HG03159 (cell line): Measurements from ENCODE around the gene P4HA3.

ENCODE experiments used
- ATAC-seq: cut with Tn5 transposase; IDR thresholded peaks from one replicate; pipeline ENCODE4 v1.9.1; 2021; ENCODE audit warnings: mild to moderate bottlenecking, moderate library complexity; ENCODE audit not compliant: unreplicated experiment

P4HA3 gene

GRCh38 chr11:74268456-74268855, 43.0 kb downstream of the P4HA3 start:
- ATAC-seq = no peak

- no peak for ATAC-seq
Measured at GRCh38 chr11:74267014-74267413, 44.4 kb downstream of the P4HA3 start.

GRCh38 chr11:74265256-74265655, 46.2 kb downstream of the P4HA3 start:
- ATAC-seq = no peak

GRCh38 chr11:74262725-74263124, 48.7 kb downstream of the P4HA3 start:
- ATAC-seq = no peak

- no peak for ATAC-seq
Measured at GRCh38 chr11:74257959-74258553, 53.4 kb downstream of the P4HA3 start.

GRCh38 chr11:74256378-74257133, 54.9 kb downstream of the P4HA3 start:
- ATAC-seq = no peak

- no peak for ATAC-seq
Measured at GRCh38 chr11:74255741-74256375, 55.6 kb downstream of the P4HA3 start.

- ATAC-seq = no peak
Measured at GRCh38 chr11:74253361-74253760, 58.1 kb downstream of the P4HA3 start.

- no peak for ATAC-seq
Measured at GRCh38 chr11:74249496-74249895, 61.9 kb downstream of the P4HA3 start.

- no peak for ATAC-seq
Measured at GRCh38 chr11:74248469-74248868, 63.0 kb downstream of the P4HA3 start.

- ATAC-seq = no peak
Measured at GRCh38 chr11:74238243-74238642, 73.2 kb downstream of the P4HA3 start.

- no peak for ATAC-seq
Measured at GRCh38 chr11:74237541-74237940, 73.9 kb downstream of the P4HA3 start.

GRCh38 chr11:74235121-74235520, 76.3 kb downstream of the P4HA3 start:
- no peak for ATAC-seq

- ATAC-seq = no peak
Measured at GRCh38 chr11:74233683-74234082, 77.8 kb downstream of the P4HA3 start.

GRCh38 chr11:74232311-74232950, 79.0 kb downstream of the P4HA3 start:
- no peak for ATAC-seq

- no peak for ATAC-seq
Measured at GRCh38 chr11:74226907-74227306, 84.5 kb downstream of the P4HA3 start.

- ATAC-seq = no peak
Measured at GRCh38 chr11:74225565-74225964, 85.9 kb downstream of the P4HA3 start.

GRCh38 chr11:74221816-74222215, 89.6 kb downstream of the P4HA3 start:
- no peak for ATAC-seq

GRCh38 chr11:74220376-74220775, 91.1 kb downstream of the P4HA3 start:
- no peak for ATAC-seq
